ENCODE measurements around the gene LRRFIP1. TPM values are rescaled to one million over a fixed set of nuclear protein-coding genes. Genes with fewer than 3 reads are reported as not detected.

Gene LRRFIP1
- polyA plus RNA-seq, 1 donor from 2014 or later = 96.3 TPM

DNA sequence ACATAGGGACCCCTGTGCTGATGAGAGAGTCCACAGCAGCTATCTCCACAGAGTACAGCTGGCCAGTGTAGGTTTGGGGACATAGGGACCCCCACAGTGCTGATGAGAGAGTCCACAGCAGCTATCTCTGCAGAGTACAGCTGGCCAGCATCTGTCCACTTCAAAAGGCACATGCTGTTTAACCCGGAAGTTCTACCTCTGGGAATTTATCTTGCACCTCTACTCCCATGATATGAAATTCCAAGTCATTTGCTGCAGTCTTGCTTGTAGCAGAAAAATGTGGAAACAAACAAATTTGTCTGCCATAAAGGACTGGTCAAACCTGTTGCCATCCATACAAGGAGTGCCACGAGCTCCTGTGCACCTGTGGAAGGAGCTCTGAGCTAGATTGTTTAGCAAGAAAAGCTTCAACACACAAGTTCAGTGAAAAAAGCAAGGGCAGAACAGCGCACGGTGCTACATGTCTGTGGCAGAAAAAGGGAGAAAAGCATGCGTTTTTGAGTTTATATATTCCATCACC is 33.1 kb downstream of the LRRFIP1 start:
- H3K4me2 ChIP-seq (ENCODE audit: low read length) = no peak overlapping the region
- no peaks in the 10 kb centered on the region for H4K20me1 ChIP-seq (ENCODE audit: insufficient read depth)
- H3K9ac ChIP-seq (ENCODE audit: low read length) = no peak overlapping the region
- no peaks in the 10 kb centered on the region for H3K9me2 ChIP-seq (ENCODE audit: insufficient read depth, low read length)
- H3K79me2 ChIP-seq (replicated peaks; ENCODE audit: insufficient read depth, low read length) = peaks cover 8% of the 10 kb centered on the region
- H2AFZ ChIP-seq (ENCODE audit: low read depth, low read length) = no peak overlapping the region
- H3K36me3 ChIP-seq (ENCODE audit: insufficient read depth, low read length) = no peaks in the 10 kb centered on the region
- no peaks in the 10 kb centered on the region for H3K27me3 ChIP-seq (ENCODE audit: insufficient read depth, low read depth, low read length)
- no peak overlapping the region for H3K4me3 ChIP-seq (ENCODE audit: low read length)
- peaks cover 3% of the 10 kb centered on the region for H3F3A ChIP-seq (ENCODE audit: insufficient read depth, low read length, poor library complexity, severe bottlenecking)
- H3K9me3 ChIP-seq (ENCODE audit: low read length) = no peaks in the 10 kb centered on the region
- TF ChIP-seq RAD21 (conservative IDR thresholded peaks at IDR 0.05) (no peak), TAF1 (IDR thresholded peaks at IDR 0.05; ENCODE audit: low read depth) (no peak), EZH2 (IDR thresholded peaks at IDR 0.05; ENCODE audit: borderline replicate concordance, insufficient read depth, low read length, poor library complexity, severe bottlenecking) (no peak), SMC3 (conservative IDR thresholded peaks at IDR 0.05; ENCODE audit: poor library complexity) (no peak), MXI1 (conservative IDR thresholded peaks at IDR 0.05; ENCODE audit: poor library complexity, severe bottlenecking) (no peak), POLR2AphosphoS5 (IDR thresholded peaks at IDR 0.05) (no peak), EP300 (conservative IDR thresholded peaks at IDR 0.05; ENCODE audit: poor library complexity, severe bottlenecking) (no peak), REST (IDR thresholded peaks at IDR 0.05; ENCODE audit: borderline replicate concordance) (no peak)
- TF ChIP-seq, protein P1, sequence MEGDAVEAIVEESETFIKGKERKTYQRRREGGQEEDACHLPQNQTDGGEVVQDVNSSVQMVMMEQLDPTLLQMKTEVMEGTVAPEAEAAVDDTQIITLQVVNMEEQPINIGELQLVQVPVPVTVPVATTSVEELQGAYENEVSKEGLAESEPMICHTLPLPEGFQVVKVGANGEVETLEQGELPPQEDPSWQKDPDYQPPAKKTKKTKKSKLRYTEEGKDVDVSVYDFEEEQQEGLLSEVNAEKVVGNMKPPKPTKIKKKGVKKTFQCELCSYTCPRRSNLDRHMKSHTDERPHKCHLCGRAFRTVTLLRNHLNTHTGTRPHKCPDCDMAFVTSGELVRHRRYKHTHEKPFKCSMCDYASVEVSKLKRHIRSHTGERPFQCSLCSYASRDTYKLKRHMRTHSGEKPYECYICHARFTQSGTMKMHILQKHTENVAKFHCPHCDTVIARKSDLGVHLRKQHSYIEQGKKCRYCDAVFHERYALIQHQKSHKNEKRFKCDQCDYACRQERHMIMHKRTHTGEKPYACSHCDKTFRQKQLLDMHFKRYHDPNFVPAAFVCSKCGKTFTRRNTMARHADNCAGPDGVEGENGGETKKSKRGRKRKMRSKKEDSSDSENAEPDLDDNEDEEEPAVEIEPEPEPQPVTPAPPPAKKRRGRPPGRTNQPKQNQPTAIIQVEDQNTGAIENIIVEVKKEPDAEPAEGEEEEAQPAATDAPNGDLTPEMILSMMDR (IDR thresholded peaks at IDR 0.05; ENCODE audit: poor library complexity, severe bottlenecking) = no peak
- no peak overlapping the region for H3K27ac ChIP-seq (ENCODE audit: low read length)

- Histone ChIP-seq H3F3A (ENCODE audit: insufficient read depth, low read length, poor library complexity, severe bottlenecking) (no peaks in the 10 kb centered on the region), H3K27ac (ENCODE audit: low read length) (no peak overlapping the region), H3K9me2 (ENCODE audit: insufficient read depth, low read length) (no peaks in the 10 kb centered on the region), H3K79me2 (replicated peaks; ENCODE audit: insufficient read depth, low read length) (peaks cover 8% of the 10 kb centered on the region), H4K20me1 (ENCODE audit: insufficient read depth) (no peaks in the 10 kb centered on the region), H3K27me3 (ENCODE audit: insufficient read depth, low read depth, low read length) (no peaks in the 10 kb centered on the region), H2AFZ (ENCODE audit: low read depth, low read length) (no peak overlapping the region), H3K9ac (ENCODE audit: low read length) (no peak overlapping the region), H3K4me3 (ENCODE audit: low read length) (no peak overlapping the region), H3K36me3 (ENCODE audit: insufficient read depth, low read length) (no peaks in the 10 kb centered on the region), H3K4me2 (ENCODE audit: low read length) (no peak overlapping the region), H3K9me3 (ENCODE audit: low read length) (no peaks in the 10 kb centered on the region)
- TF ChIP-seq MXI1 (conservative IDR thresholded peaks at IDR 0.05; ENCODE audit: poor library complexity, severe bottlenecking) = no peak
These were observed 33.9 kb downstream of the LRRFIP1 start for GRCh38 chr2:237661270-237661669.
